Stimulated activated CD4-positive, alpha-beta T cell treated with anti-CD3 and anti-CD28 coated beads, Interleukin-12 subunit alpha, Interleukin-12 subunit beta, amount 100 ng/mL, for 4 hours (primary cell): ENCODE results near the gene DDR2.

Experiments used
- DNase-seq: peaks from one replicate; pipeline ENCODE4 v3.0.0-alpha.2; 2020

DDR2 gene

DNA sequence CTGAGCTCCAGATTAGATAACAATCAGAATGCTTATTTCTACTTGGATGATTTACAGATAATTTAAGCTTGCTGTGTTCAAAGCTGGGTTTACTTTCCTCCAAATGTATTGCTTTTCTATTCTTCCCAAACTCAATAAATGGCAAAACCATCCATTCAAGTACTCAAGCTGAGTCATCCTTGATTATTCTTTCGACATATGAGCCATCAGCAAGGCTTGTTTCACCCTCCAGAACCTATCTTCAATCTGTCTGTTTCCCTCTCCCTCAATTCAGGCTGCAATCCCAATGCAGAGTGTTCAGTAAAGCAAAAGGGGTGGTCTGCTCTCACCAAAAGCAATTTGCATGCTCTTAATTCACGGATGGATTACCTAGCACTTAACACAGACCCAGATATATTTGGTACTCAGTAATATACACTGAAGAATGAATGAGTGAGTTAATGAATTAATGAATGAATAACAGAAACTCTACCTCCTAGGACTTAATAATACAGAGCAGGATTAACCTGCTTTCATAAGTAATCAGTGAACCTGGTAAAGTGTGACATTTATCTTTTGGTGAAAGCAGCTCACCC is 41.9 kb downstream of the DDR2 start:
- no peak for DNase-seq

DNA sequence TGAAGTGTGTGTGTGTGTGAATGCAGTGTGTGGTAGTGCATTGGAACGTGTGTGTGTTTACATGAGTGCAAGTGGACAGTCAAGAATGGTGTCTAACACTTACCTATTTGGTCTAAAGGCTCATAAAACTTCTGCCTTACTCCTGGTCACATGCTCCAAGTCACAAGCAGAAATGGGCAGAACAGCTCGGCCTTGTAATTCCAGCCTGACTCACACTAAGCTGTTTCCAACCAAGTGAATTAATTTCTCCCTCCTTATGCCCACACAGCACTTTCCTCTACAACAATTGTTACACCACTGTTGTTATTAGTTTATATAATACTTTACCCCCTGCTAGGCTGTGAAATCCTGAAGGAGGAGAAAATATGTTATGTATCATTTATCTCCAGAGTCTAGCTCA is 43.8 kb downstream of the DDR2 start:
- DNase-seq: no peak

DNA sequence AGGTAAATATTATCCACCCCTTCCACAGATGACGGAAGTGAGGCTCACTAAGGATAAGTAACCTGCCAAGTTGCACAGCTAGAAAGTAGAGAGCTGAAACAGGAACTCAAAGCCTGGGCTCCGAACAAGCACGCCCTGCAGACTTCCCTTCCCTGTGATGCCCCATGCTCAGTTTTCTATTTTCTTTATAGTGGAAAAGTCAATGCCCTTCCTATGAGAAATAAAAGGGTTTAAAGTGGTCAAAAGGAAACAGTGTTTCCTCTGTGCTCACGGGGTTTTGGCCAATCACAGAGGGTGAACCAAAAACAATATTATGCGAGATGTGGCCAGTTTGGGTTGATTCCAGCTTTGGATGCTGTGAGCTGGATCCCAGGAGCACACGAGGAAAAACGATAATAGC is 44.5 kb downstream of the DDR2 start:
- no peak for DNase-seq

DNA sequence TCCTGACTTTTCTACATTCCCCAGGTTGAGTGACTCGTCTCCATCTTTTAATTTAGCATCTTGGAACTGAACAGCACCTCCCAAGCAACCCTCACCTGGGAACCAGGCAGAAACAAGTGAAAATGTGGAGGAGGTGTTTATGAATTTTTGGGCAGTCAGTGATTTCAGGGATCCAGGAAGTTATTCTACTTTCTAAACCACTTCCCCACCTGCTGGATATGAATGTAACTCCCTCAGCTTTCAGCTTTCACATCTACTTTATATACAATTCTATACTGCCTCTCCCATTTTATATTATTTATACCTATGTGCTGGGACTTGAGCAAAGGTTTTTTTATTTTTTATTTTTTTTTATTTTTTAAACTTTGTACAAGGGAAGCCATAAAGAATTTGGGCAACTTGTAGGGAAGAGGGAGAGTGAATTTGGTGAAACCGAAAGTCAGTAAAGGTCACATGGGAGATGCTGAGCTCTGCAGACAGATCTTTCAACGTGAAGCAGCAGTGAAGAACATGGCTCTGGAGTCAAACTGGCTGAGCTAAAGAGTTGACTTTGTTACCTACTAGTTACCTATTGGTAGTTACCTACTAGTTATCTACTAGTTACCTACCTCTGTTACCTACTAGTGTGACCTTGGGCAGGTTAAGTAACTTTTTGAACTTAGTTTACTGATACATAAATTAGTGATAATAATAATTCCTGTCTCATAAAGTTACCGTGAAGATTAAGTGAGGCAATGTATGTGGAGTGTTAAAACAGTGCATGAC is 45.5 kb downstream of the DDR2 start:
- no peak for DNase-seq

DNA sequence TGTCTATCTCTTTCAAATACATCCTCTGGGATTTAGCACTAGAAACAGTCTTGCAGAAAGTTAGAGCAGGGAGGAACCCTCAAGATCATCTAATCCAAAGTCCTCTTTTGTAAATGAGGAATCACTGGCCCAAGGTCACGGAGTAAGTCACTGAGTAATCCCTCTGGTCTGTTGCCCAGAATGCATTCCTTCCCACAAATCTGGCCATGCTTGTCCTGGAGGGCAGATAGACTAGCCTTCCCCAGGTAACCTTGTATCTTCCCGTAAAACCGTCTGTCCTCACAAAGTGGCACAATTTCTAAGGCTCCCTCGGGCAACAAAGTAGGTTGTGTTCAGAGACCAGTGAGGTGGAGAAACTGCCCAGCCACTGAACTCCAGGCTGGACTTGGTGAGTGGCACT is 46.2 kb downstream of the DDR2 start:
- DNase-seq: no peak

DNA sequence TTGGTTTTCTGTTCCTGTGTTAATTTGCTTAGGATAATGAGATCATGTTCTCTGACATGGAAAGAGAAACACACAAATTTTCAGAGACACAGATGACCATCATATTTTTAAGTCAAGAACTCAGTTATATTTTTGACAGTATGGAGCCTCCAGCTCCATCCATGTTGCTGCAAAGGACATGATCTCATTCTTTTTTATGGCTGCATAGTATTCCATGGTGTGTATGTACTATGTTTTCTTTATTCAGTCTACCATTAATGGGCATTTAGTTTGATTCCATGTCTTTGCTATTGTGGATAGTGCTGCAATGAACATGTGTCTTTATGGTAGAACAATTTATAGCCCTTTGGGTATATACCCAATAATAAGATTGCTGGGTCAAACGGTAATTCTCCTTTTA is 47.0 kb downstream of the DDR2 start:
- DNase-seq: no peak

DNA sequence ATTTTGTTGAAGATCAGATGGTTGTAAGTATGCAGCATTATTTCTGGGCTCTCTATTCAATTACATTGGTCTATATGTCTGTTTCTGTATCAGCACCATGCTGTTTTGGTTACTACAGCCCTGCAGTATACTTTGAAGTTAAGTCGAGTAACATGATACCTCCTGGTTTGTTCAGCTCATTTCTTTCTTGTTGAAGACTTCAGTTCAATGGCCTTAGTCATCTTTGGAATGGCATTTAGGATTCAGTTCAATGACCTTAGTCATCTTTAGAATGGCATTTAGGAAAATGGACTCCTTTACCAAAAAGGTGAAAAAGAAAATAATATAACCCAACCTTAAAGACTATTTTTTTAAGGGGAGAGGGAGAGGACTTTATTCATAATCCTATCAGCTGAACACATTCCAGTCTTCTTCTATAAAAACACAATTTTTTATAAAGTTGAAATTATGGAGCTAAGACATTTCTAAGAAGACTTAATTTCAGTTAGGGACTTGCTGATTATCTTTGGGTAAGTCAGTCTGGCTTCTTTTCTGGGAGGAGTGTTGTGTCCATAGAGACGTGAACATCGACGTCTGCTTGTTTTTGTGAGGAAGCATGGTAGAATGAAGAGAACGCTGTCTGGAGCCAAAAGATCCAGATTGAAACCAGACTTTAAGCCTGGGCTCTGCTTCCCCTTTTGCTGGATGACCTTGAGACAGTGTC is 48.3 kb downstream of the DDR2 start:
- no peak for DNase-seq

DNA sequence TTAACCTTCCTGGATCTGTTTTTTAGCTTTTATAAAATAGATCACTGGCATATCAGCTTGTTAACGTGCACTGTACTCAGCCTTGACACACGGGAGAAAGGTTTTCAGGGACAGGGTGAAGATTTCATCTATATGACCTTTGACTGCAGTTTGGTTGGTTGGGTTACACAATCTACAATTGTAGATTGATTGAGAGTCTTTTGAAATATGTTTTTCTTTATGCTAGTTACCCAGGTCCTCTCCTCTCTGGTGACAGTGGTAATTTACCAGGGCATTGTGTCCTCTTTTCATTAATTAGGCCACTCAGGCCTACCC is 48.8 kb downstream of the DDR2 start:
- DNase-seq: no peak

DNA sequence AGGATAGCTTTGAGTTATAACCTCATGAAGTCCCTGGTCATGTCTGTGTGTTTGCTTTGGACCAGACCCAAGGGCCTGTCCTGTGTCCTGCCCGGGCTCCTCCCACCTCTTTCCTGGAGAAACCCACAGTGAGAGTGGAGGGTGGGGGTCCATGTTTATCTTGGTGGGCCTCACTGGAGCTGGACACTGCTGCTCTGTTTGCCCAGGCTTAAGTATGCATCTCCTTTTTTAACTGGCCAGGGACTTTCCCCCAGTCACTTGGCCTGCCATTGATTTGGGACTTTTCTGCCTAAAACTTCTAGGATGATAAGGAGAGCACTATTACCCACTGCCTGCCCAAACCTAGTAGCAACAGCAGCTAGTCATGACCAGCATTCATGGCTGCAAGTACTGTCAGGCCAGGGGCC is 49.8 kb downstream of the DDR2 start:
- DNase-seq: no peak

DNA sequence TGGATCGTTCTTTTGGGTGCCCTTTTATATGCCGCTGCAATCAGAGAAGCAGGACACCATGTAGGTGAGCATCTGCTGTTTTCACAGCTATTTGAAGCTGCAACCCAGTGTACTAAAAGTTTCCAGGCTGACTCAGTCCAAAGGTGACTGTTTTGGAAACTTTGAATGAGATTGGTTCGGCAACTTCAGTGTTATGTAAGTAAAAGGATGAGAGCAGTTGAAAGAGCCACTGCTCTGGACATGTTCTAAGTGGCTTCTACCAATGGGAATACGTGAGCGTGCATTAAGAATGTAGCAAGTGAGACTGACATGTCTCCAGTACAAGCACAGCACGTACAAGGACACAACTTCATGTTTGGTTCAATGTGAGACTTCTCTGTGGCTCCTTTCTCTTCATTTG is 55.6 kb downstream of the DDR2 start:
- DNase-seq: no peak

DNA sequence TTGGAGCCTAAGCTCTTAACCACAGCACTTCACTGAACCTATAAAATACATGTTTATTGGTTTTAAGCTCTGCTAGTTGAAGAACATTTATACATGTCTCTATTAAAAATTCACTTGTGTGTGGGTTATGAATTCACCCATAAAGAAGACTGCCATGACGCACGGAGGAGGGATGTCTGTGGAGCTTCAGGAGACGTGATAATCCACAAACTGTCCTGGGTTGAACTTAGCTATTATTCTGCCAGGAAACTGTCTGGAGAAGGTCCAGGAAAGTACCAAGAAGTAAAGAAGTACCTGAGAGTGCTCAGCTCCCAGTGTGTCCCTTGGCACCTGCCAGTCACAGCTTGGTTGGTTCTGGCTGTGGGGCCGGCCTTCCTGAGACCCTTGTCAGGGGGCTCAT is 56.3 kb downstream of the DDR2 start:
- no peak for DNase-seq

DNA sequence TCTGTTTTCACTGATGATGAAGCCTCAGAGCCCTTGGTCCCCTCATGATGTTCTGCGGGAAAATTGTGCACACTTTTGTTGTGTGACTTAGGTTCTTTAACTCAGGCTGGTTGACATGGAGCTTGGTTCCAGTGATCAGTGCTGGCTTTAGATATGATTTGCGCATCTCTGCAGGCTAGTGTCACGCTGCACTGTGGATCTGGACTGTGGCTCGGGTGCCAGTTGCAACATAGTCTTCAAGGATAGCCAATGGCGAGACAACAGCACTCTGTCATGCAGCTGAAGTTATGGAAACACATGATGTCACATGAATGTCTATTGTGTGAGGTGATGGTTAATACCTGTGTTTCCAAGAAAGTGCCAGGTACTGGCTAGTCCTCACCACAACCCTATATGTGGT is 56.7 kb downstream of the DDR2 start:
- DNase-seq: no peak

DNA sequence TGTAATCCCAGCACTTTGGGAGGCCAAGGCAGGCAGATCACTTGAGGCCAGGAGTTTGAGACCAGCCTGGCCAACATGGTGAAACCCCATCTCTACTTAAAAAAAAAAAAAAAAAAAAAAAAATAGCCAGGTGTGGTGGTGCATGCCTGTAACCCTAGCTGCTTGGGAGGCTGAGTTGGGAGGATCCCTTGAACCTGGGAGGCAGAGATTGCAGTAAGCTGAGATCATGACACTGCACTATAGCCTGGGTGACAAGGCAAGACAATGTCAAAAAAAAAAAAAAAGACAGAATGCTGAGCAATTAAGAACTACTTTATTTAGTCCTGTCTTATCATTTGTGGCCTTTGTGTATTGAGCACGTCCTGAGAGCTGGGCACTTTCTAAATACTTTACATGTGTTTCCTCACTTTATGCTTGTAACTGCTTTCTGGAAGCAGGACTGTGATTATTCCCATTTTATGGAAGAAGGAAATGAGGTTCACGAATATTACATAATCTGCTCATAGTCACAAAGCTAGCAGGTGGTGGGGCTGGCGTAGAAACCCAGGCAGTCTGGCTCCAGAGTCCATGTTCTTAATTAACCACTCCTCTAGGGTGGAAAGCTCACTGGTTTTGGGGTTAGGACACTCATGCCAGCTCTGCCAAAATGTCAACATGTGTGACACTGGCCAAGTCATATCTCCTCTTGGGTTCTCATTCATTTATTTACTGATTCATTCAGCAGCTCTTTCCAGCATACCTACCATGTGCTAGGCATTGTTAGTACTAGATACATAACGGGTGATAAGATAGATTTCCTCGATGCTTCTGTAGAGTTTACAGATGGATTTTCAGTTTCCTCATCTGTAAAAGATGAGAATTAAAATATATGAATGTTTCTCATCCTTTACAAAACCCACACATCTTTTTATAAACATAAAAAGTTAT is 57.7 kb downstream of the DDR2 start:
- no peak for DNase-seq

DNA sequence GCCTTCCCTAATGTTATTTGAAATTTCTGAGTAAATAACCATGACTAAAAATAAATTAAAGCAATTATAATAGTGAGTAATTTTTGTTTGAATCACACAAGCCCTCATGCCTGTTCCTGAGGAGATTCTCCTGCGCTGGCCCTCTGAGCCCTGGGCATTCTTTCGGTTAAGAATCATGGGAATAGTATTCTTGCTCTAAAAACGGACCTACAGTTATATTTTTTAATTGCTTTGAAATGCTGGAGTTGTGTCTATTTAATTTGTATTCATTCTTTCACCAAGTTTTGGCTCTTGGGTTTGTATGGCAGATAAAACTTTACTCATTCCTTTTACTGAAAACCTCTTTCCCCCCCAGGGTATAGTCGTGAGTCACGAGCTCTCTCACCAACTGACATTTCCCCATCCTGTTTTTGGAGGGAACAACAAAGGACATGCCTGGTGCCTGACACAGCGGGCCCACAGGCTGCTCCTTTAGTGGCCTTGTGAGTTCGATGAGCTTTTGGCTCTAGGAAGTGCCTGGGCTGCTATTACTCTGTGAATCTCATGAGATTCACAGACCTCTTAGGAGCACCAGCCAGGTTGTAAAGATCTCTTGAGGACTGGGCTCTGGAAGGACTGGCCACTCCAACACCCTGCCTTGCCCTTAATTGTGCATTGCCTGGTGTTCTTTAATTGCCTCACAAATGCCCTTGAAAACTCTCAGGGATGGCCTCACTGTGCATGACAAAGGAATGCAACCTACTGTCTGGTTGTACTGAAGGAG is 58.6 kb downstream of the DDR2 start:
- DNase-seq: no peak

DNA sequence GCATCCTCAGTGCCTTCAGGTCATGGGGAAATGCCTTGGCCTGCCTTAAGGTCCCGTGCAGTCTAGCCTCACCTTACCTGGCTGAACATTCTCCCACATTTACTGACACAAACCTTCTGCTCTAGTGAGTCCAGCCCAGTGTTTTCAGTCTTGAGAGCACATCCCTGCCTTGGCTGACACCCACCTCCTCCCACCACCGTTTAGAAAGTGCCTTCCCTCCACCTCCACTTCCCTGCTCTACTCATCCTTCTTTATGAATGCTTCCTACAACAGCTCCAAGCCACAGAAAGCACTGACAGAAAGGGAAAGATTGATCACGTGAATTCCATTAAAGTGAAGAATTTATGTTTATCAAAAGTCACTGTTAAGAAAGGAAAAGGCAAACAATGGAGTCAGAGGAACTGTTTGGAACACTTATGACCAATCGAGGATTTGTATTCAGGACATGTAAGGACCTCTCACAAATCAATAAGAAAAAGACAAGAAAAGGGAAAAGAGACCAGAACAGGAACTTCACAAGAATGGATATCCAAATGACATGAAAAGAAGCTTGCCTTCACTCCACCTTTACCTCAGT is 59.8 kb downstream of the DDR2 start:
- DNase-seq: no peak

DNA sequence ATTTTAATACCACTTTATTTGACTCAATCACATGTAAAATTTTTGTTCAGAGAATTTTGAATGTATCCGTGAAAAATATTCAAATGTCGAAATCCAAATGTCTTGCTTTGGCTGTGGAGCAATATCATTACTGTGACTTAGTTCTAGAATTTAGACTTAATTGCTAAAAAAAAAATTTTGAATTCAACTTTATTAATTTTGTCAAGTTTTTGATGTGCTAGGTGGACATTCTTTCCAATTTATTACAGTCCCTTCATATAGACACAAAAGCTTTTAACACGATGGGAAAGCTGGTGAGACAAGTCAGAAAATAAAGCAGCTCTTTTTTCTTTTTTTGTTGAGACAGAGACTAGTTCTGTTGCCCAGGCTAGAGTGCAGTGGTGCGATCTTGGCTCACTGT is 62.6 kb downstream of the DDR2 start:
- no peak for DNase-seq

DNA sequence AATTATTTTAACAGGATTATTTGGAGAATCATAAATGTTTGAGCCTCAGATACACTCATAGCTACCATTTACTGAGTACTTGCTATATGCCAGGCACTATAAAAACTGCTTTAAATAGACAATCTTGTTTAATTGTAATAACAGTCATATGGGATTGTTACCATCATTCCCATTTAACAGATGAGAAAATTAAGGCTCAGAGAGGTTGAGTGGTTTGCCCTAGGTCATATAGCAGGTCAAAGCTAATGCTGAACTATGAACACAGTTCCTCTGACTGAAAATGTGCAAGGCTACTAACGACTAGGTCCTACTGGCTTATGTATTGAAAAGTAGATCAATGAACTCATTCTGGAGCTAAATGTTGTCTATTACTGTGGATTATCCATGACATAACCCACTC is 63.4 kb downstream of the DDR2 start:
- no peak for DNase-seq

DNA sequence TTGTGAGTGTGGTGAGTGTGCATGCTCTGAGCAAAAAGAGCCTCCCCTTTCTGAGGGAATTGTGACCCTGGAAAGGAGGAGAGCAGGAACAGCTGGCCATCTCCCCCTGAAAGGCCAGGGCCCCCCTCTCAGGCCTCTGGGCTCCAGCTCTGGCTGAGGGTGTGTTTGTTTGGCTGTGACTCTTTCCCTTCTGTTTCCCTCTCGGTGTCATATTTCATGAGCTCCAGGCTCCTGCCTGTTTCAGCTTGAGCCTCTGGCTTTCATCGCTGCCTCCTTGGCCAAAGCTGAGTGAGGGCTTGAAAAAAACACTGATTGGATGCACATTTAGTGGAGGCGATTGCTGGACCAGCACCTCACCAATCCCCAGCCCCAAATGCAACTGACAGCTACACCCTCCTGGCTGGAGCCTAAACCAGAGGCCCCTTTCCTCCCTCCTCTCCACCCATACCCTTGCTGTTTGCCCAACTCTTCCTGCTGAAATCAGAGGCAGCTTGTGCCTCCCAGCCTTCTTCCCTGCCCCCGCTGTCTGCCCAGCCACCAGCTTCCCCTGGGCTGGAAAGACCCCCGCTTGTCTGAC is 64.1 kb downstream of the DDR2 start:
- DNase-seq: no peak

DNA sequence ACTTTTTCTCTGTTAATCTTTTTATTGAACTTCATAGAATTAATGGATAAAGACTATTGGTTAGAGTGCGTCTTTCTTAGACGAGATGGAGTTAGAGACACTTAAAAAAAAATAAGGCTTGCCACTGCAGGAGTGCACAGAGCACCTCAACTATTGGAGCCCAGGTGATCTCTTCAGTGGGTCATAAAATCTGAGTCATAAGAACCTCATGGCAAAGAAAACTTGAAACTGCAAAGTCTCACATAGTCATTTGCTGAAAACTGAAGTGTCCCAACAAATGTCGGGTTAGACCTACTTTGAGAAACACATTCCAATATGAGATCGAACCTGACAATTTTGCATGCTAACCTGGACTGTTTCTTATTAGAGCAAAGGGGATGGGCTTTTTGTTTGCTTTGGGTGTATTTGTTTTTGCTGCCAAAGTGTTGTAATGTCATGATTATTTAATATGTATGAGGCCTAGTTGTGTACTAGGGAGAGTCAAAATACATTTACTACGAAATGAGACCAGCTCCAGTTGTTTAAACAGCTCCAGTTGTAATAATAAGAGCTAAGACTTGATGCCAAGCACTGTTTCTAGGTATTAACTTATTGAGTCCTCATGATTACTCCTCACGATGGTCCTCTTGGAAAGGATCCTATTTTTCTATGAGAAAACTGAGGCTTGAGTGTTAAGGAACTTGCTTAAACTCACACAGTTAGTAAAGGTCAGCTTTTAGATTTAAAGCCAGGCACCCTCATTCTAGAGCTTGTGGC is 65.1 kb downstream of the DDR2 start:
- DNase-seq: no peak

DNA sequence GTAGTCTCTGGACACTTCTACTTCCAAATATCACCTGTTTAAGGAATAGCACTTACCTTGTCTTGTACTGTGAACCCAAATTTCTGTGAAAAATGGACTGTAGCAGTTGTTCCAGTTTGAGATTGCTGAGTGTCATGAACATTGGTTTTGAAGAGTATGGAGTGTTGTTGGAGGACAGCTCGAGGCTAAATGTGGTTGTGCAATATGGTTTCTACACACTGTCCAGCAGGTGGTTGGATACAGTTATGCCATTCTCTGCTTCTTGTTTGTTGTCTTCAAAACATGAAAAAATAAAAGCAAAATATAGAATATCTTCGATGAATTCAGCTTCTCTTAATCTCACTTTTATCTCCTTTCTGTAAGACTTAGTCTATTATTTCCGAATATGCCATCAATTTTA is 67.1 kb downstream of the DDR2 start:
- no peak for DNase-seq

DNA sequence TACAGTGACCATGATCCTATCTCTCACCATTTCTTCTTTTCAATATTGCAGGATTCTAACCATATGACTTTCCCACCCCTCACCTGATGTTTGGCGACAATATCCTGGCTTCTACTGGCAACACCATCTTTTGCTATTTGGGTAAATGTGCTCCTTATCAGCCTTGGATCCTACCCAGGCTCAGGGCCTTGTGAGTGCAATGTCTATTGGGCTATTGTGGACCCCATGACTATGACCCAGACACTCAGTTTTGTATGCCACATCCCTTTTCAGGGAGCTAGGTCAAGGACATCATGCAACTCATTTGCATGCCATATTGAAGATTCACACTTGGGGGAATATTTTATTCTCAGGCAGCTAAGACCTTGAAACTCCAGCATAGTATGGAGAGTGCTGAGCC is 67.9 kb downstream of the DDR2 start:
- DNase-seq: no peak
